Motor neuron (in vitro differentiated cells): ENCODE measurements around the gene SORCS3. TPM values are rescaled to one million over a fixed set of nuclear protein-coding genes. Genes with fewer than 3 reads are reported as not detected.

Experiments used
- ATAC-seq, 8 experiments: fragments of 200-7000 bp; cut with Tn5 transposase; replicated peaks in 6 of 8; 2 replicates each; pipeline ENCODE4 v1.8.0; 2021; ENCODE audit warnings: mild to moderate bottlenecking in 8 of 8, moderate library complexity in 8 of 8
- H3K27ac ChIP-seq, 2 donors: fragments of 250-450 bp; sonication (Bioruptor Pico); 2 replicates each; pipeline ENCODE4 v1.9.0; 2021; ENCODE audit warnings: antibody characterized with exemption in 2 of 2, mild to moderate bottlenecking in 2 of 2, moderate library complexity in 1 of 2
- H3K4me1 ChIP-seq, 2 donors: fragments of 250-450 bp; sonication (Bioruptor Pico); replicated peaks in 1 of 2; 2 replicates each; pipeline ENCODE4 v1.6.1; 2021; ENCODE audit warnings: antibody characterized with exemption in 2 of 2, mild to moderate bottlenecking in 2 of 2, moderate library complexity in 1 of 2
- H3K4me3 ChIP-seq, 5 donors: fragments of 250-450 bp; sonication (Bioruptor Pico); 2 replicates each; pipeline ENCODE4 v1.9.0; 2021; ENCODE audit warnings: antibody characterized with exemption in 5 of 5, mild to moderate bottlenecking in 5 of 5, moderate library complexity in 4 of 5
- WGBS, 10 experiments: fragments of 450-650 bp; shearing (Covaris generic); methylation state at CpG; one replicate each; pipeline ENCODE4 v1.0.0; 2022; 5-methylcytosine and 5-hydroxymethylcytosine counted together
- in situ Hi-C, 9 experiments: fragments of 400-800 bp; cut with MboI; loops; one replicate each; pipeline ENCODE4 v1.15.0; 2021; ENCODE audit warnings: low sequenced_read_pairs in 9 of 9, low pct_unique_long_range_greater_than_20kb in 2 of 9; ENCODE audit not compliant: unreplicated experiment in 9 of 9
- total RNA-seq, 8 experiments: library from RNA; unstranded; fragments of 300-600 nt; gene quantifications; 2 replicates each; pipeline versions ENCODE4 v1.2.3 to v1.2.4, GENCODE V29; 2022

Gene SORCS3
- total RNA-seq, 8 experiments from 2014 or later = 0.10 to 14.3 (median 7.3) TPM

DNA sequence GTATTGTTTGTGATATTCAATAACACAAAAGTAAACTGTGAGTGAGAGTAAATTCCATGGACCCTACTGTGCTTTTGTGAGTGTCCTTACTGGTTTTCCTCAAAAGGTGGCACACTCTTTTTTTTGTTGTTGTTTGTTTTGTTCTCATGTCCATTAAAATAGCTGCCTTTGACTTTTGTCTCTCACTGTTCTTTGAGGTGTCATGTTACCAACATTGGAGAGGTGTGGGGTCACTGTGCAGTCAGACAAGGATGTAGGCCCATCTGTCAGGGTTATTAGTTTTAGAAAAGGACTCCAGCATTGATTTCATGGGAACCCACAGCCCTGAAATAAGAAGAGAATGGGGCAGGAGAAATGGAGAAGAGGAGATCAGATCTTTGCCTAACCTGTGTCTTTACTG lies 383.1 kb downstream of the SORCS3 start:
- in situ Hi-C loops = no loop called here
- Histone ChIP-seq H3K27ac (no peak overlapping the region), H3K4me3 (no peak overlapping the region), H3K4me1 (peaks cover 5 to 6% of the 10 kb centered on the region in 2 donors)
- ATAC-seq = no peak

DNA sequence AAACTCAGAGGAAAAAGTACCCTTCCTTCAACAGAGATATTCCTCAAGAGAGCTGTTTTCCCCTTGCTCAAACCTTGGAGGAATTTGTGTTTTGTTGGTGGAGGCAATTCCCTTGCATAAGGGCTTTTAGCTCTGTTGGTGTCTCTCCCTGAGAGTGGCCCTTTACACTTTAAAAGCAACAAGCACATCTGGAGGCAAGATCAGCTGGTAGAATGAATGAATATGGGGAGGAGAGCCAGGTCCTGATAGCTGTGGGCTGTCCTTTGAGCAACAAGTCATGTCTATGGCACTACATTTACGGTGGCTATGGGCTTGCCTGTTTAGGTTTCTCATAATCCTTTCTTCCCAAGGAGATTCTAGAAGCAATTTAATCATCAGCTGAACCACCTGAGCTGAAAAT lies 384.0 kb downstream of the SORCS3 start:
- peak in 1 of 8 experiments; percentile 38 for ATAC-seq
- peaks cover 5 to 6% of the 10 kb centered on the region in 2 donors for H3K4me1 ChIP-seq
- WGBS, 10 experiments = 0 to 75% (median 50%) methylated on average over 1 of the region's 1 CpG; no CpG with 5 or more reads in 5 of the 10 experiments
- in situ Hi-C loops = no loop called here
- H3K27ac ChIP-seq = no peak overlapping the region
- no peak overlapping the region for H3K4me3 ChIP-seq

- WGBS, 10 experiments = 25 to 100% (median 99%) methylated on average over 1 to 5 of the region's 5 CpGs; no CpG with 5 or more reads in 2 of the 10 experiments
- ATAC-seq = no peak
- no peak overlapping the region for H3K4me3 ChIP-seq
- in situ Hi-C loops = no loop called here
- peaks cover 5 to 6% of the 10 kb centered on the region in 2 donors for H3K4me1 ChIP-seq
- H3K27ac ChIP-seq = no peak overlapping the region
Measured at GRCh38 chr10:105026566-105026965, 385.5 kb downstream of the SORCS3 start.

DNA sequence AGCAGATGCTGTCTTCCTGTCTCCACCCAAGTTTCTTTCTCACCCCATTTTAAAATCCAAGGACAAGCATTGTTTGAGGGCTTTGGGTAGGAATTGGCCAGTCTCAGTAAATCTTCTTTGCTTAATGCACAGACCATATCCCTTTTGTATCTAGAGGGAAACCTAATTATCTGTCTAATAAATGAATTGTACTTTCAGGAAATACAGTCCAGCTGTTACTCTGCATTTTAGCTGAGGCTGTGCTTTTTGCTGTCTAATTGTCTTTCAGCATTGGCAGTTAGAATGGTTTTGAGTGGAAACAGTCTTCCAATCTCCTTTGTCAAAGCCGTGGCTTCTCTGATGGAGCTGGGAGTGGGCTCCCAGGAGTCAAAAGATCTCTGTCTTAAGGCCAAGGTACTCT lies 388.2 kb downstream of the SORCS3 start:
- no peak for ATAC-seq
- H3K27ac ChIP-seq = no peak overlapping the region
- no peaks in the 10 kb centered on the region for H3K4me1 ChIP-seq
- 0 to 100% (median 57%) methylated on average over 1 of the region's 1 CpG; no CpG with 5 or more reads in 5 of the 10 experiments for WGBS, 10 experiments
- in situ Hi-C loops = no loop called here
- no peak overlapping the region for H3K4me3 ChIP-seq

GRCh38 chr10:105037022-105037421 lies 395.9 kb downstream of the SORCS3 start:
- ATAC-seq = peak in 1 of 8 experiments; percentile 67
- in situ Hi-C loops = no loop called here

GRCh38 chr10:105041956-105042355 lies 400.9 kb downstream of the SORCS3 start:
- H3K4me1 ChIP-seq = peaks cover 0 to 5% of the 10 kb centered on the region in 2 donors
- no peak for ATAC-seq
- 40 to 100% (median 71%) methylated on average over 1 of the region's 1 CpG; no CpG with 5 or more reads in 5 of the 10 experiments for WGBS, 10 experiments
- in situ Hi-C loops = no loop called here
- no peak overlapping the region for H3K4me3 ChIP-seq
- H3K27ac ChIP-seq = no peak overlapping the region

More at GRCh38 chr10:105037022-105037421, 395.9 kb downstream of the SORCS3 start:
- H3K4me3 ChIP-seq = no peak overlapping the region
- H3K4me1 ChIP-seq = peaks cover 0 to 5% of the 10 kb centered on the region in 2 donors
- no peak overlapping the region for H3K27ac ChIP-seq

DNA sequence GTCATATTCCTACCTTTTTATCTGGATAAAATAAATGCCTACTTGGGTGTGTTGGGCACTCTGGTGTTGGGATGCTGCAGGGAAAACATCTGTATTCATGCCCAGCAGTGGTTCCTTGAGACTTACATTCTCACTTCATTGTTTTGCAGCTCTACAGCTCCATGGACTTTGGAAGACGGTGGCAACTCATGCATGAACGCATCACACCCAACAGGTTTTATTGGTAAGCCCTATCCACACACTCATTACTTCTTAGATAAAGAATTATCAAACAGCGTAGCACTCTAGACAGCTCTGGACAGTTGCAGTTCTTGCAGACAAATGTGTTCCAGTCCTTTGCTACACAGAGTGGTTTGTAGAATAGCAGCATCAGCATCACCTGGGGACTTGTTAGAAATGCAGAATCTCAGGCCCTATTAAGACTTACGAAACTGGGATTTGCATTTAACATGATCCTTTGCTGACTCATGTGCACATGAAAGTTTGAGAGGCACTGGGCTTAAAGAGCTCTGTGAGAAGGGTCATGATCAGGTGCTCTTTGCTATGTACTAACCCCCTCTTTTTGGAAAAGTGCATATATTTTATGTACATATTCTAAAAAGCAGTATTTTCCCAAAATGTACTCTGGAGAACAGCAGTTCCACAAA lies 401.9 kb downstream of the SORCS3 start:
- 27 to 100% (median 94%) methylated on average over 1 to 4 of the region's 4 CpGs; no CpG with 5 or more reads in 2 of the 10 experiments for WGBS, 10 experiments
- no peak for ATAC-seq
- no peak overlapping the region for H3K4me3 ChIP-seq
- no peak overlapping the region for H3K27ac ChIP-seq
- in situ Hi-C loops = no loop called here
- H3K4me1 ChIP-seq = peaks cover 0 to under 1% of the 10 kb centered on the region in 2 donors

DNA sequence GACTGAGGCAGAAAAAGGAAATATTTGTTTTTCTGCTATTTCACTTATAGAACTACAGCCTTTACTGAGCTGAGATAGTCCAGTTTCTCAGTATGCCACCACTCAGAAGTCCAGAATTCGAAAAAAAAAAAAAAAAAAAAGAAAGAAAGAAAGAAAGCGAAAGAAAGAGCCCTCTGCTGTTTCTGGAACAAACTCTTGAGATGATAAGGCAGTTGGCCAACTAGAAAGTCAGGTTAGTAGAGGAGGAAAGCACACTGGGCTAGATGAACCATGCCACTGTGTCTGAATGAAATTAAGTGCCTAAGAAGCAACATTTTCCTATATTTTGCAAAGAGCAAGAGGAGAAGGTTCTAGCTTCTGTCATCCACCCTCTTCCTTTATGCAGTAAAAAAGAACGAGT lies 403.8 kb downstream of the SORCS3 start:
- Histone ChIP-seq H3K4me1 (no peaks in the 10 kb centered on the region), H3K4me3 (no peak overlapping the region), H3K27ac (no peak overlapping the region)
- in situ Hi-C loops = no loop called here
- WGBS, 10 experiments = 11 to 89% (median 60%) methylated on average over 2 to 3 of the region's 3 CpGs
- no peak for ATAC-seq

- no peak overlapping the region for H3K27ac ChIP-seq
- no peak overlapping the region for H3K4me3 ChIP-seq
- no peaks in the 10 kb centered on the region for H3K4me1 ChIP-seq
- ATAC-seq = no peak
- 0 to 100% (median 88%) methylated on average over 1 to 2 of the region's 2 CpGs for WGBS, 10 experiments
- in situ Hi-C loops = loop anchor here in 1 of 9 experiments (25.0 kb wide), 1 partner anchor 631 kb away; no protein-coding TSS in a partner anchor
Measured at GRCh38 chr10:105056413-105056812, 415.3 kb downstream of the SORCS3 start.

DNA sequence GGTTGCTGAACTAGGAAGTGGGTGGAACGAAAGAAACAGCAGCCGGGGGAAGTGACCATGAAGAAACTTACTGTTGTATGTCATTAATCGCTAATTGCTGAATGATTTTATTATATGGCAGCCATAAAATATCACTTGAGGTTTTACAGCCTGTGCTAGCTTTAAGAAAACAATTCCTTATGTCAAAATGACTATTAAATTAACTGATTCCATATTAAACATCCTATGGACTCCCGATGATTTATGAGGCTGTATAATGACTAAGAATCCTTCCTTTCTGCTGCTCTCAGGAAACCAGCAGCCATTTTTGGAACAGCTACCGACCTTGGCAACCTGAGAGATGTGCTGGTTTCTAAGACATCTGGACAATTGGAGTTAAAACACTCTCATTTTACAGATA lies 421.9 kb downstream of the SORCS3 start:
- no peak overlapping the region for H3K4me3 ChIP-seq
- in situ Hi-C loops = loop anchor here in 1 of 9 experiments (25.0 kb wide), 1 partner anchor 624 kb away; no protein-coding TSS in a partner anchor
- no peak for ATAC-seq
- H3K4me1 ChIP-seq = no peaks in the 10 kb centered on the region
- WGBS, 10 experiments = 0 to 100% (median 81%) methylated on average over 1 to 5 of the region's 5 CpGs; no CpG with 5 or more reads in 1 of the 10 experiments
- no peak overlapping the region for H3K27ac ChIP-seq

DNA sequence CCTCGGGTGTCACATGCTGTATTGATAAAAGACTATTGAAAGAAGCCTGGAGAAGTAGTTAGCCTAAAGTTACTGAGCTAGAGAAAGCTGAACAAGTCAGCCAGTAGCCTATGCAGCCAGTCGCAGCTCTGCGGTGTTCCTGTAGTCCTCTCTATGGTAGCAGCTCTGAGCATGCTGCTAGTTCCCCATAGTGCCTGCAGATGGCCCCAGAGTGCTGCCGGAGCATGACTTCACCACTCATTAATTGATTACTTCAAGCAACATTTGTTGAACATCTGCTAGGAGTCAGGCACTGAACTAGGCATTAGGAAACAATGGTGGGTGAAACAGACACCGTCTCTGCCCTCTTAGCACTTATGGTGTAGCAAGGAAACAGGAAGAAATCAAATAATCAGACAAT lies 422.7 kb downstream of the SORCS3 start:
- WGBS, 10 experiments = 7 to 42% (median 28%) methylated on average over 2 to 5 of the region's 5 CpGs; no CpG with 5 or more reads in 4 of the 10 experiments
- no peak overlapping the region for H3K27ac ChIP-seq
- peak in 4 of 8 experiments; percentile 53 to 94 (median 76) for ATAC-seq
- H3K4me3 ChIP-seq = no peak overlapping the region
- no peaks in the 10 kb centered on the region for H3K4me1 ChIP-seq
- in situ Hi-C loops = loop anchor here in 1 of 9 experiments (25.0 kb wide), 1 partner anchor 624 kb away; no protein-coding TSS in a partner anchor

DNA sequence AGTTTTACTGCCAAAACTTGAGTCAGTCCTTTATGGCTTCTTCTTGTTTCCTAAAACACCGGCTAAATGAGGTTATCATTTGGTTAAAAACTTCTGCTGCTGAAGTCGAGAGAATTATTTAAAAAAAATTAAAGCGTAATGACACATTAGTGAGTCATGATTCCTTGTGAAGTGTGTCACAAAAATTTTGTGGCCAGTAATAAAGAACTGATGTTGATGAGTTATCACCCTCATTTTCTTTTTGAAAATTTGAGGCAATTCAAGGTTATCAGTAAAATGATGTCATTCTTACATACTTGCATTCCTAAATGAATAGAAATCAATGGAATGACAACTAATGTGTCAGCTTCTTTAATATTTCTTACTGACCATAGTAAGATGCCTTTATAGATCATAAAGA lies 427.4 kb downstream of the SORCS3 start:
- 0 to 100% (median 81%) methylated on average over 1 to 3 of the region's 3 CpGs; no CpG with 5 or more reads in 1 of the 10 experiments for WGBS, 10 experiments
- no peak for ATAC-seq
- in situ Hi-C loops = loop anchor here in 1 of 9 experiments (25.0 kb wide), 1 partner anchor 619 kb away; no protein-coding TSS in a partner anchor
- peaks cover 14 to 31% of the 10 kb centered on the region in 2 donors for H3K4me1 ChIP-seq
- H3K27ac ChIP-seq = no peak overlapping the region
- no peak overlapping the region for H3K4me3 ChIP-seq

DNA sequence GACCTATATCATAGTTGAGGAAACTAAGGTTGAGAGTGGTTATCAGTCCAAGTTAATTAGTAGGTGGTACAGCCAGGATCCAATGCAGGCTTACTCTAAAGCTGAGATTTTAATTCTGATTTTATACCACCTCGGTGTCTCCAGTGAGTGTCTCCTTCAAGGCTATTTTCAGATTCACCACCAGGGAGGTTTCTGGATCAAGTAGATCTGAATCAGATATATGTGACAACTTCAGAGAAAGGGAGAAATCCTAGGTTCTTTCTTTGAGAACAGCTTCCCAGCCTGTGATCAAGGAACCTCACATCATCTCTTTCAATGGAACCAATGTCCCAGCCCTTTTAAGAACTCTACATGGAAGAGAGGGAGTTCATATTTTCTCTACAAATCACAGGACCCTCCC lies 429.2 kb downstream of the SORCS3 start:
- no peak overlapping the region for H3K27ac ChIP-seq
- in situ Hi-C loops = loop anchor here in 1 of 9 experiments (25.0 kb wide), 1 partner anchor 617 kb away; no protein-coding TSS in a partner anchor
- 0 to 100% (median 73%) methylated on average over 1 of the region's 1 CpG; no CpG with 5 or more reads in 2 of the 10 experiments for WGBS, 10 experiments
- ATAC-seq = no peak
- no peak overlapping the region for H3K4me3 ChIP-seq
- peaks cover 14 to 31% of the 10 kb centered on the region in 2 donors for H3K4me1 ChIP-seq
